ENCODE results near the gene TCHP.

- TF ChIP-seq CTCF (IDR thresholded peaks at IDR 0.05) (no peak), POLR2A (IDR thresholded peaks at IDR 0.05) (no peak), EP300 (IDR thresholded peaks at IDR 0.05) (no peak)
Measured at GRCh38 chr12:109963330-109963729, 63.3 kb downstream of the TCHP start.
